ENCODE results near the gene ABT1.

Gene ABT1

DNA sequence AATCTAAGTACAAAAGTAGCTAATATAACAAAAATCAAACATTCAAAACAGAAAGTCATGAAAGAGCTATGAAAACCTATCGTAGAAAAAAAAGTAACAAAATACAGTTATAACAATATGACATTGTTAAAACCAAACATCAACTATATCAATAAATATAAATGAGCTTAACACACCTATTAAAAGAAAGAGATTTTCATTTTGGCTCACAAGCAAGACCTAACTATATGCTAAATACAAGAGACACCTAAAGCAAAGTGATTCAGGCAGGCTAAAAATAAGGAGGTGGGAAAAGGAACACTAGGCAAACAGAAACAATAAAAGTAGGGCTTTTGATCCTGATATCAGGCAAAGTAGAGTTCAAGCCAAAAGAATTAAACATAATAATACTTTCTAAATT is 49.3 kb downstream of the ABT1 start:
- peaks cover 43% of the 10 kb centered on the region for H3K36me3 ChIP-seq (ENCODE audit: control insufficient read depth, low read length)

More for the DNA sequence above, 49.3 kb downstream of the ABT1 start:
- Histone ChIP-seq H3K79me2 (ENCODE audit: control insufficient read depth, low read length) (peaks cover 3% of the 10 kb centered on the region; the same call in 1 of the 2 replicates), H3K27me3 (ENCODE audit: control insufficient read depth, low read length) (no peaks in the 10 kb centered on the region), H3K27ac (ENCODE audit: low read depth, low read length) (no peak overlapping the region), H3K4me3 (ENCODE audit: low read length) (no peak overlapping the region), H3K9me2 (replicated peaks; ENCODE audit: control insufficient read depth, low read length) (no peaks in the 10 kb centered on the region), H4K20me1 (ENCODE audit: control insufficient read depth, insufficient read depth, low read depth, low read length) (no peaks in the 10 kb centered on the region), H3F3A (ENCODE audit: control insufficient read depth, insufficient read depth) (no peaks in the 10 kb centered on the region), H3K4me2 (ENCODE audit: low read length) (no peak overlapping the region), H3K9me3 (ENCODE audit: control insufficient read depth, insufficient read depth, low read length) (no peaks in the 10 kb centered on the region; the same call in 1 of the 2 replicates), H3K4me1 (ENCODE audit: control insufficient read depth, low read length) (no peaks in the 10 kb centered on the region)
- TF ChIP-seq CTCF (IDR thresholded peaks at IDR 0.05; ENCODE audit: low read depth, low read length, poor library complexity, severe bottlenecking): no peak
- no peak for TF ChIP-seq EZH2phosphoT487 (IDR thresholded peaks at IDR 0.05; ENCODE audit: borderline replicate concordance, low read length)

All from DOHH2 (cell line).